GM21381 (cell line): Measurements from ENCODE around the gene SNX3.
A peak's percentile ranks its signal among the peaks of the same experiment; 100 is the strongest.
"Not testable (repeated sequence)": the region's sequence is repeated elsewhere in the genome, so short reads cannot be mapped to it uniquely, and the experiment has no call there.

Experiments
- ATAC-seq: cut with Tn5 transposase; IDR thresholded peaks from one replicate; pipeline ENCODE4 v1.9.1; 2021; ENCODE audit warnings: mild to moderate bottlenecking, moderate library complexity; ENCODE audit not compliant: unreplicated experiment

The SNX3 gene

DNA sequence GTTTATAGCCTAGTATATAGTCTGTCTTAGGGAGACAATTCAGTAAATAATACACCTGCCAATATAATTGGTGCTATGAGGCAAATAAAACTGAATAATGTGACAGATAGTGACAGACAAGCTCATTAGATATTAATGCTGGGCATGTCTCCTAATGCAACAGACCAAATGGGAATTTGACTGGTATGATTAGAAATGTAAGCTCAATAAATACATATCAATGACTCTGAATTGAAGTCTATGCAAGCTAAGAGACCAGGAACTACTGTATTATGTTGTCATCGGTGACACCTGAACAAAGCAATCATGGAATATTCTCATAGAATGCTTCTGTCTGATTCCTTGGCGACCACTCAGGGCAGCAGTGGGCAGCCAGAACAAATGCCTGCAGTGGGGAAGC, 2.5 kb upstream of the SNX3 start:
- ATAC-seq = no peak

DNA sequence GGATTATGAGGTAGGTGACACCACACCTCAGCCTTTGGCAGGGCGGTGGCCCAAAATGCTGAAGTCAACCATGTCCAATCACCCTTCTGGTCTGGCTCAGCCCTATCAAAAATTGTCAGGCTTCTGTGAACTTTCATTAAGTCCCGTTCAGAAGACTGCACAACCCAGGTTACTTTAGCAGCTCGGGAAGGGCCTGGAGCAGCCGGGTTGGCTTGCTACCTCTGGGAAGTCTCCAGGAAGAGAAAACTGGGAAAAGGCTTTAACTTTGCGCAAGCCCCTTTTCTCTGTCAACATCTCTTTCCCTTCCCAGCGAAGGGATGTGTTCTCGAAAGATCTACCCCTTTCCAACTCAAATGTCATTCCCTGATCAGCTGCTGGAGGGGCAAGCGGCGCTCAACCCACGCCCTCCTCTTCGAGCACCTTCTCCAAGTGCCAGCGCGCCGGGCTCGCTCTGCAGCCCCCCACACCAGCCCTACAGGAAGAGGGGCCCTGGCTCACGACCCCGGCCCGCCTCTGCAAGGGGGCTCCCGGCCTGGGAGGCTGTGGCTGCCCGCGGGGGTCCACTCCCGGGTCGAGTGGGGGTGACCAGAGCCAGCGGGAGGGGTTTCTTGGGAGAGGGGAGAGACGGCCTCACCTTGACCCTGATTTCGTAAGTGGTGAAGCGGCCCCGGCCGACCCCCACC, 573 bp downstream of the SNX3 start:
- ATAC-seq = peak; percentile 16

DNA sequence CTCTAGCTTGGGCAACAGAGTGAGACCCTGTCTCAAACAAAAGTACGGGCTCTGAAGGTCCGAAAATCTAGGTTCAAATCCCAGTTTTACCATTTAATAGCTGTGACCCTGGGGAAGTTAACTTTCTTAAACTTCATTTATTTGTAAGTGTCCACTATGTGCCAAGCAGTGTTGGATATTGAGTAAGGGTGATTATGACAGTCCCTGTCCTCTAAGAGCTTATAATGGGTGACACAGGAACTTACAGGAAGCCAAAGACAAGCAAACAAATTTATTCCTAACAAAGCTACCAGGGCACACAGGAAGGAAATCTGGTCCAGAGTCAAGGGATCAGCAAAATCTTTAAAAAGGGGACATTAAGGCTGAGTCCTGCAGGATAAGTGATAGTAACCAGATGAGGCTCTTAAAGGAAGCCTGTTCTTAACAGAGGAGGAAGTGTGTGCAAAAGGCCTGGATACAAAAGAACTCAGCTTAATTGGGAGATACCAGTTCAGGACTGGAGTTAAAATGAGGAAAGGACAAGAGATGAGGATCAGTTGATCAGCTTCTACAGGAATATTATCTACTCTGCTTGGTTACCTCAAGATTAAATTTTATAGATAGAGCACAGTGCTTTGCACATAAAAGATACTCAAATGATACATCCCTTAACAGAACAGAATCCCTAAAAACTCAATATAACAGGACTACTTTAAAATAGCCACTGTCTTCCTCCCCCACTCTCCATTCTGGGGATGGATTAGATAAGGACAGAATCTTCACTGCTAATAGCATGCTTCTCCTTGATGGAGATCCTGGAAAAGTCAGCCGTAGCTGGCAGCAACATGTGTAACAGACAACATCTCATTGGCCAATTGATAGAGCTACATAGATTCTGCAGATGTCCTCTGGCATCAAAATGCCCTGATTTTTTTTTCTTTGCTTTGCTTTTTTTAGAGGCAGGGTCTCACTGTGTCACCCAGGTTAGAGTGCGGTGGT, 6.1 kb downstream of the SNX3 start:
- ATAC-seq = no peak

DNA sequence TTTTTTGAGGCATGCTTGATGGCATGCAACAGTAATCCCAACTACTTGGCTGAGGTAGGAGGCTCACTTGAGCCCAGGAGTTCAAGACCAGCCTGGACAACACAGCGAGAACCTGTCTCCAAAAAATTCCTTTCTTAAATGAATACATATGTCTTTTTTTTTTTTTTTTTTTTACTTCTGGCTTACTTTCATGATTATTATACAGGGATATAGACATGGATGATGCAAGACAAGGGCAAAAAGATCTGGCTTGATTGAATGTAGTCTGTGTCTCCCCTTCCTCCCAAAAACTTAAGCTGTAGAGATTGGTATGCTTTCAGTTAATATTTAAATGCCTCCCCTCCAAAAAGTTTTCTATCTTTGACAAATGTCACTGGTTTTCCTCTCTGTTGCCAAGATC, 7.6 kb downstream of the SNX3 start:
- ATAC-seq = no peak

DNA sequence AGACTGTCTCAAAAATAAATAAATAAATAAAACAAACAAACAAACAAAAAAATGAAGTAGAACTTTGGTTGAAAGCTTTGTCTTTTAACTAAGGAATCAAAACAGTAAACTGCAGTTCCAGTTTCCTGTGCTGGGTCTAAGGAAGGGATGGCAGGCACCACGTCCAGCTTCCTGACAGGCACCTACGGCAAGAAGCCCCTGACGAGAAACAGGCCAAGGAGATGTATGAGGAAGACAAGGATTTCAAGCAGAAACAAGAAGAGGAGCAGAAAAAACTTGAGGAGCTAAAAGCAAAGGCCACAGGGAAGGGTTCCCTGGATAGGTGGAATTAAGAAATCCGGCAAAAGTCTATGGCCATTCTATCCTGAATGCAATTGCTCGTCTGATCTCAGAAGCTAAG, 8.8 kb downstream of the SNX3 start:
- no peak for ATAC-seq

GRCh38 chr6:108251252-108251651, 9.6 kb downstream of the SNX3 start:
- ATAC-seq = no peak

DNA sequence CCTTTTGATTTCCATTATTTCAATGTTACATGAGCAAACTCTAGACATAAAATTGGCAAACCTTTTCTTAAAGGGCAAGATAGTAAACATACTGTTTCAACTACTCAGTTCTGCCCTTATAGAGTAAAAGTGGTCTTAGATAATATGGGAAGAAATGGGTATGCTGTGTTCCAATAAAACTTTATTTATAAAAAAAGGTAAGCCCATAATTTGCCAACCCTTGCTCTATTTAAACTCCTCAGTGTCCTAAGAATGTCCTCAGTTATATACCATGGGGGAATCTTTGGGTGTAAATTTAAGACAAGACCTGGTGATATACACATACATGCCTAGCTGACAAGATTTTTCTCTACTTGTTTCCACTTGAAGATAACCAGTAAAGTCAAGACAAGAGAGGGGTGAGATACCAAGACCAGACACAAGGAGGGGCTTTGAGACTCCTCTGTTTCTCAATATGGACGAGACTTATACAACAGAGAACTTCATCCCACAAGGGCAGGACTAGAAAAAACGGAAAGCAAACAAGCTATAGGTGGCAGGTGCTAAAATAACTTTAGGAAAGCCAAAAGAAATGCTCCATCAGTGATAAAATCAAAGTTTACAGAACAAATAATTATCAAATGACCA, 10.5 kb downstream of the SNX3 start:
- no peak for ATAC-seq

DNA sequence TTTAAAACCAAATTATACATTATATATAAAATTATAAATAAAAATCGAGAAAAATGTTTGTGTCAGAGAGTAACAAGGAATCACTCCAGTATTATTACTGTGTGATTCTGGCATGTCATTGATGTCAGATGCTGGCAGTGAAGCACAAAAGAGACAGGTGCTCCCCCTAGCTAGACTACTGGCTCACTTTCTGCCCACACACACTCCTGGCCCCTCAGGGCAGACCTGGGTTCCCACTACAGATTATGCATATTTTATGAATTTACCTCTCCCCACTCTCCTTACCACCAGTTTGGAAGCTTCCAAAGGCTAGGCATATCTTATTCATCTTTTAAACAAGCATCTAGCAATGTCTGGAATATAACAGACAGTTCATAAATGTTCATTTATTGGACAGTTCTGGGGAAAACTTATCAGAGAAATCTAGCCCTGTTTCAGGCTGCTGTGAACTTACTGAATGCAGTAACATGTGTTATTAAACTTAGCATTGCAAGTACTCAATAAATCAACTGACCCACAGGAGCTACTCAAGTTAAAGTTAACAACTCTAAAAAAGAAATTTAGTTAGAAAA, 12.8 kb downstream of the SNX3 start:
- no peak for ATAC-seq

DNA sequence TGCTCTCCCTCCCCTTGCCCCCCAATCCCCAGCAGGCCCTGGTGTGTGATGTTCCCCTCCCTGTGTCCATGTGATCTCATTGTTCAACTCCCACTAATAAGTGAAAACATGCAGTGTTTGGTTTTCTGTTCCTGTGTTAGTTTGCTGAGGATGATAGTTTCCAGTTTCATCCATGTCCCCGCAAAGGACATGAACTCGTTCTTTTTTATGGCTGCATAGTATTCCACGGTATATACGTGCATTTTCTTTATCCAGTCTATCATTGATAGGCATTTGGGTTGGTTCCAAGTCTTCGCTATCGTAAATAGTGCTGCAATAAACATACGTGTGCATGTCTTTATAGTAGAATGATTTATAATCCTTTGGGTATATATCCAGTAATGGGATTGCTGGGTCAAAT, 15.7 kb downstream of the SNX3 start:
- not testable (repeated sequence) for ATAC-seq

DNA sequence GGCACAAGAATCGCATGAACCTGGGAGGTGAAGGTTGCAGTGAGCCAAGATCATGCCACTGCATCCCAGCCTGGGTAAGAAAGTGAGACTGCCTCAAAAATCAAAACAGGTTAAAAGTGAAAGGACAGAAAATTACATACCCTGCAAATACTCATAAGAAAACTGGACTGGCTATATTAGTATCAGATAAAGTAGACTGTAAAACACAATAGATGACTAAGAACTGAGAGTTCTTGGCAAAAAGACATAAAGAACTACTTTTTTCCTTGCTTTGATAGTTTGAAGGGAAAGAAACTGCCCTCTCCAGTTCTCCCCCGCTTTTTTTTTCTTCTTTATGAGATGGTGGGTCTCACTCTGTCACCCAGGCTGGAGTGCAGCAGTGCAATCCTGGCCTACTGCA, 17.0 kb downstream of the SNX3 start:
- ATAC-seq = no peak

- no peak for ATAC-seq
Measured at GRCh38 chr6:108242721-108243120, 18.1 kb downstream of the SNX3 start.

- no peak for ATAC-seq
Measured at GRCh38 chr6:108242259-108242658, 18.6 kb downstream of the SNX3 start.

- no peak for ATAC-seq
Measured at GRCh38 chr6:108238322-108238721, 22.5 kb downstream of the SNX3 start.

DNA sequence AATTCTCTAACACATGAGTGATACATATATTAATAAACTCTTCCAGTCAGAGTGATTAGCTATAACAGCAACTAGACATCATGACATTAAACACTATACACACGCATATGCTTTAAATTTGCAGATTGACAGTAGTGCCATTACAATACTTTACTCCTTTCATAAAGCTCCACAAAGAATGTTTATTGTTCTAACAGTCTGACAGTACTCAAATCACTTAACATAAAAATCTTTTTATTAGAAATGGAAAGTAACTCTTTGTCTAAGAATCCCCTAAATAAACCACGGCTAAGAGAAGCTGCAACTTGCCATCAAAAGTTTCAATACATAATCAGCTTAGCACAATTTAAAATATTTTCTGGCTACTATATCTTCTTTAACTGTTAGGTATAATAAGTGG, 24.0 kb downstream of the SNX3 start:
- no peak for ATAC-seq

- ATAC-seq = no peak
Measured at GRCh38 chr6:108235127-108235526, 25.7 kb downstream of the SNX3 start.

GRCh38 chr6:108228416-108228815, 32.4 kb downstream of the SNX3 start:
- no peak for ATAC-seq

DNA sequence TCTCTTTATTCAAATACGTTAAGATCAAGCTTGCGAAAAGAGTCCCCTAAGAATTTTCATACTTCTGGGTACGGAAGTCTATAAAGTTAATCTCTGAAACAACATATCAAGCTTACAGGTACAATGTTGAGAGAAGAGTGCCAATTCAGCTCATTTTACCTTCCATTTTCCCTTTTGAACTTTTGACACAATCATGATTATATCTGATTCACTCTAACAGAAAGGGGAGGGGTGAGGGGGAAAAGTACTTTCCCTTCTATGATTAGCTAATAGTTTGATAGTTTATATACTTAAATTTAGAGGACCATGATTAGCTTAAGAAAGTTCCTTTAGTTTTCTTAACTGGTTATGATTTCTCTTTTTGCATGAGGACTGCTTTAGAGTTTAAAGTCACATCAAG, 33.5 kb downstream of the SNX3 start:
- no peak for ATAC-seq

DNA sequence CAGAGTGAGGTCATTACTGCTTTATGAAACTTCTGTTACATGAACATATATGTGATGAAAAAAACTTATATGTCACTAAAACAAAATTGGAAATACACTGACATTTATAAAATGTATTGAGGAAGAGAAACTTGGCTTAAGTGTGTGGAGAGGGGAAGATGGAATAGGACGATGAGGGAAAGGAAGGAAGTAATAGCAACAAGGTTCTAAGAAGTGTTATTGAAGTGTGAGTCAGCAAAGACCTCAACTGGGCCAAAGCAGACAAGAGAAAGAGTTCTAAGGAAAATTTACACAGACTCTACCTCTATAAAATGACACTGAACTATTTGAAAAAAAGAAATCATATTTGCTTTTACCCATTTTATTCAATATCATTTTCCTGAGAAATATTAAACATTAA, 38.3 kb downstream of the SNX3 start:
- no peak for ATAC-seq

DNA sequence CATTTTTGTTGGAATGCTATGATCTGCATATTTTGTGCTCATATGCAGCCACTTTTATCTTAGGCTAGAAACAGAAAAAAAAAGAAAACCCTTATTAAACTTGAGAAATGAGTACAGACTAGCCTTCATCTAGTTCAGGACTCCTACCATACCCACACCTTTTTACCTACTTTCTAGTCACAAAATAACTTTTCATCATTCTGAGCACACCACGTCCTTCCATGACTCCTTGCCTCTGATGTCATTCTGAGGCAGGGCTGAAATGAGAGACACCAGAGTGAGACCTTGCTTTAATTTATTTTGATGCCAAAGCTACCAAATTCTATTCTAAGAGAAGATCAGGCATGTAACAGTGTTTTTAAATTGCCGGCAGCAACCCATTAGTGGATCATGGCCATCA, 38.8 kb downstream of the SNX3 start:
- no peak for ATAC-seq

DNA sequence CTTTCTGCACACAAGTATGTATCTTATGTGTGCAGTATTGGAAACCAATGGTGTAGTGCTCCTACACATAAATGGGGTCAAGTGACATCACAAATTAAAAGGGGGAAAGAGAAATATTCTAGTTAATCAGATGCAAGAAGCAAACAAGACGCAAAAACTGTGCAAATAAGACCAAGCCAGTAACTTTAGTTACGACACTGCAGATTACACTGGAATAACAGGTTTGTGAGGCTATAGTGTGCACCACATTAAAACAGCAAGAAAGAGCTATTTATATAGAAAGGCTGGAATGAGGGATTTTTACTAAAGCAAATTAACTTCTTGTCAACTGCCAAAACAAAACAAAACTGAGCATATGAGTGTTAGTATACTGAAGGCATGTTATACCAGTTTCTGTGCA, 49.2 kb downstream of the SNX3 start:
- no peak for ATAC-seq

GRCh38 chr6:108210556-108210955, 50.3 kb downstream of the SNX3 start:
- ATAC-seq = no peak
